H1 (cell line): ENCODE measurements around the gene ELOA. TPM values are rescaled to one million over a fixed set of nuclear protein-coding genes. Genes with fewer than 3 reads are reported as not detected.

ENCODE experiments used
- SUZ12 ChIP-seq: fragments of 200-600 bp; sonication (generic); IDR thresholded peaks from 2 replicates; pipeline ENCODE4 v1.6.1; 2012; ENCODE audit warnings: mild to moderate bottlenecking, inconsistent platforms, low read length, moderate library complexity, mixed read lengths
- polyA plus RNA-seq, 7 experiments: library from polyadenylated mRNA; depleted of rRNA in 3 of 7; stranded (reverse) in 5 of 7; unstranded in 2 of 7; fragments of >200 nt in 5 of 7; fragments of 200-250 nt in 2 of 7; gene quantifications; 1 replicate in 5 of 7; 2 replicates in 1 of 7; 4 replicates in 1 of 7; pipeline versions ENCODE4 v1.2.1 to v1.2.3, GENCODE V29; 2011 to 2013; ENCODE audit warnings: missing spikeins in 2 of 7, mixed read lengths in 2 of 7
- total RNA-seq: library from RNA; stranded (reverse); fragmentation: NEBNext Ultra II Directional; extraction: Animal tissue kit (Norgen Biotek cat#: 25700); gene quantifications from 2 replicates; pipeline ENCODE4 v1.2.1, GENCODE V29; 2021

Gene ELOA
- total and polyA plus RNA-seq, 2 of the 8 experiments (the other 6 are each of a cell fraction or from before 2014, with no cell fraction given), result 15.7 to 61.1 TPM

DNA sequence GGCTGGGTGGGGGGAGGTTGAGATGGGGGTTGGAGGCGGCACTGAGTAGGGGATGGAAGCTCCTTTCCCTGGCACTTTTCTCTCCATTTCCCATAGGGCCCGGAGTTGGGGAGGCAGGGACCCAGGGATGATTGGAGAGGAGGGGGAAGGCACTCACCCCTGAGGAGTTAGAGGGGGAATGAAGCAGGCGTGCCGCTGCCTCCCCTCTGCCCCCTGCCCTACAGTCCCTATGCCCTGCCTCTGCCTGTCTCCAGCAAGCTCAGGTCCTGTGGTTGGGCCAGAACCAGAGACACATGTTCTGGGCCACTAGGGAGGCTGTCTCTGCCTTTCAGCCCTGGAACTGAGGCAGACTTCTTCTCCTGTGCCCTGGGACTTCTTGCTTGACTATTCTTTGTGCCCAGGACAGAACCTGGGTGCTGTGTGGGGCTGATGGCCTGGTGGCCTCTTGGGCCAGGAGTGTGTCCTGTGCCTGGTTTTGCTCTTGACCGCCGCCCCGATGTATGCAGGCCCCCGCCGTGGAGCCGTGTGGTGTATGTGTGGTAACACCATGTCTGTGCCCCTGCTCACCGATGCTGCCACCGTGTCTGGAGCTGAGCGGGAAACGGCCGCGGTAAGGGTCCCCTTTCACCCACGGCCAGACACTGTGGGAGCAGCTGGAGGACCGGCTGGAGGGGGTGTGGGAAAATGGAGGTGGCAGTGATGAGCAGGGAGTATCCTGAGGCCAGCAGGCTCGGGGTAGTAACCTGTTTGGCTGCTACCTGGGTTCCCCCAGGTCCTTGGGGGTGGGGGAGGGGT, 49.1 kb downstream of the ELOA start (continued):
- TF ChIP-seq SUZ12, result no peak
